T-helper 1 cell (primary cell): ENCODE results near the gene UBE2E2.

ENCODE experiments used
- DNase-seq, 5 donors: peaks; one replicate each; pipeline ENCODE4 v3.0.0-alpha.2; 2012 to 2020

Gene UBE2E2

GRCh38 chr3:23444386-23444785 is 241.3 kb downstream of the UBE2E2 start:
- no peak for DNase-seq

GRCh38 chr3:23446301-23446700 is 243.2 kb downstream of the UBE2E2 start:
- DNase-seq = no peak

GRCh38 chr3:23448998-23449537 is 245.9 kb downstream of the UBE2E2 start:
- DNase-seq = no peak

GRCh38 chr3:23450051-23450450 is 246.9 kb downstream of the UBE2E2 start:
- no peak for DNase-seq

- DNase-seq = no peak
Measured at GRCh38 chr3:23450806-23451205, 247.7 kb downstream of the UBE2E2 start.

- DNase-seq = no peak
Measured at GRCh38 chr3:23452408-23452807, 249.3 kb downstream of the UBE2E2 start.

GRCh38 chr3:23455084-23455483 is 252.0 kb downstream of the UBE2E2 start:
- no peak for DNase-seq

GRCh38 chr3:23455775-23456174 is 252.6 kb downstream of the UBE2E2 start:
- DNase-seq = no peak

- DNase-seq = no peak
Measured at GRCh38 chr3:23457697-23458096, 254.6 kb downstream of the UBE2E2 start.

GRCh38 chr3:23459465-23459864 is 256.3 kb downstream of the UBE2E2 start:
- DNase-seq = no peak

GRCh38 chr3:23459889-23460546 is 256.9 kb downstream of the UBE2E2 start:
- DNase-seq = no peak

GRCh38 chr3:23461069-23461468 is 257.9 kb downstream of the UBE2E2 start:
- DNase-seq = no peak

- DNase-seq = no peak
Measured at GRCh38 chr3:23463791-23464190, 260.7 kb downstream of the UBE2E2 start.

GRCh38 chr3:23465569-23465968 is 262.4 kb downstream of the UBE2E2 start:
- DNase-seq = no peak

GRCh38 chr3:23468203-23468602 is 265.1 kb downstream of the UBE2E2 start:
- no peak for DNase-seq

GRCh38 chr3:23474580-23475357 is 271.6 kb downstream of the UBE2E2 start:
- DNase-seq = no peak

GRCh38 chr3:23475446-23475845 is 272.3 kb downstream of the UBE2E2 start:
- no peak for DNase-seq

GRCh38 chr3:23479026-23479425 is 275.9 kb downstream of the UBE2E2 start:
- DNase-seq = no peak

GRCh38 chr3:23479615-23480328 is 276.6 kb downstream of the UBE2E2 start:
- no peak for DNase-seq

GRCh38 chr3:23480329-23480714 is 277.2 kb downstream of the UBE2E2 start:
- DNase-seq = no peak

GRCh38 chr3:23481011-23481615 is 278.0 kb downstream of the UBE2E2 start:
- DNase-seq = no peak

GRCh38 chr3:23481616-23482278 is 278.6 kb downstream of the UBE2E2 start:
- DNase-seq = no peak

- DNase-seq = no peak
Measured at GRCh38 chr3:23484386-23484785, 281.3 kb downstream of the UBE2E2 start.
